Measurements from ENCODE around the gene USP34.
"Not testable (repeated sequence)": the region's sequence is repeated elsewhere in the genome, so short reads cannot be mapped to it uniquely, and the experiment has no call there.

USP34 gene

DNA sequence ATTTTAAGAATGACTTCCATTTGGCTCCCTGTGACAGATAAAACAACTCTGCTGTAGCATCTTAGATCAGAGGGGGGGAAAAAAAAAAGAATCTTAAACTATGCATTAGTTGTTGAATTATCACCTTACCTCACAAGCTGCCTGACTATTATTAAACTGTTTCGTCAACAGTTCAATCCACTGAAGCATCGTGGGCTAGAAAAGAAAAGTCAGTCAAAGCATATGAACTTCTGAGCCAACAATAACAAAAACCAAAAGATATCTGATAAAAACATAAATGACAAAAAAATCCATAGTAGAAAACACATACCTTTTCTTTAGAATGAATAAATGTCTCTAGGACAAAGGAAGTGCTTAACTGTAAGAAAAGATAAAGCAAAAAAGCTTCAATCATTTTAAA, 235.2 kb downstream of the USP34 start:
- DNase-seq = no peak

DNA sequence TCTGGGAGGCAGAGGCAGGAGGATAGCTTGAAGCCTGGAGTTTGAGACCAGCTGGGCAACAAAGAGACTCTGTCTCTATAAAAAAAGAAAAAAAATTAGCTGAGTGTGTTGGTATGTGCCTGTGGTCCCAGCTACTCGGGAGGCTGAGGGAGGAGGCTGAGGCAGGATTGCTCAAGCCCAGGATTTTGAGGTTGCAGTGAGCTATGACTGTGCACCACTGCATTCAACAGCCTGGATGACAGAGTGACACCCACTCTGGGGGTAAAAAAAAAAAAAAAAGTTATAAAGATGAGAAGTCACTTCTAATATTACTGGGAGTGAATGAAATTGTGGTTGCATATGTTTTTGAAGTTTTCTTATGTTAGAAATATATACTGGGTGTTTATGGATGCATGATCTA, 237.3 kb downstream of the USP34 start:
- DNase-seq = no peak

DNA sequence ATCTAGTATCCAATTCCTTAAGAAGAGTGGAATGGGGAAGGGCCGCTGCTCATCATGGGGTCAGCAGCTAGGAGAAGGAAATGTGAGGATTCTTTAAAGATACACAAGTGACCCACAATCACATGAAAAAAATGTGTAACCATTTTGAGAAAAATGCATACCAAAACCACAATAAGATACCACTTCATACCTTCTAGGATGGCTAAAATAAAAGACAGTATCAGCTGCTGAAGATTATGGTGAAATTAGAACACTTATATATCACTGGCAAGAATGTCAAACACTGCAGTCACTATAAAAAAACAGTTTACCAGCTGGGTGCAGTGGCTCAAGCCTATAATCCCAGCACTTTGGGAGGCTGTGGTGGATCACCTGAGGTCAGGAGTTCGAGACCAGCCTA, 241.0 kb downstream of the USP34 start:
- DNase-seq = no peak

DNA sequence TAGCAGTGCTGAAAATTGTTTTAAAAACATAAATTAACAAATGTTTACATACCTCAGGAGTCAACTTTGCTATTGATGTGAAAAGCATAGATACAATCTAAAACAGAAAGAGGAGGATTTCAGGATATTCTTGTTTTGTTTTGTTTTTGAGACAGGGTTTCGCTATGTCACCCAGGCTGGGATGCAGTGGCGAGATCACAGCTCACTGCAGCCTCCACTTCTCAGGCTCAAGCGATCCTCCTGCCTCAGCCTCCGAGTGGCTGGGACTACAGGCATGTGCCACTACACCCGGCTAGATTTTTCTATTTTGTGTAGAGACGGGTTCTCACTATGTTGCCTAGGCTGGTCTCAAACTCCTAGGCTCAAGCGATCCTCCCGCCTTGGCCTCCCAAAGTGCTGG, 248.3 kb downstream of the USP34 start:
- no peak for DNase-seq

DNA sequence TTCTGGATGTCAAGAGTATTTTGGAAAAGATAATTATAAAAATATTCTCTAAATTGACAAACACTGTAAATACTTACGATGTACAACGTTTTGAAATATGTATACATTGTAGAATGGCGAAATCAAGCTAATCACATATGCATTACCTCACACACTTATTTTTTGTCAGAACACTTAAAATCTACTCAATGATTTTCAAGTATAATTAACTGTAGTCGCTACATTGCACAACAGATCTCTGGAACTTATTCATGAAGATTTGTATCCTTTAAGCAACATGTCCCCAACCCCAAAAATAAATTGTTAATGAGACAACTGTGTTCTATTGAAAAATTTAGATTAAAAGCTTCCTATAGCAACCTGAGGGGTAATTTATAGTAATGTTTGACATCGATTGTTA, 249.1 kb downstream of the USP34 start:
- DNase-seq = no peak

DNA sequence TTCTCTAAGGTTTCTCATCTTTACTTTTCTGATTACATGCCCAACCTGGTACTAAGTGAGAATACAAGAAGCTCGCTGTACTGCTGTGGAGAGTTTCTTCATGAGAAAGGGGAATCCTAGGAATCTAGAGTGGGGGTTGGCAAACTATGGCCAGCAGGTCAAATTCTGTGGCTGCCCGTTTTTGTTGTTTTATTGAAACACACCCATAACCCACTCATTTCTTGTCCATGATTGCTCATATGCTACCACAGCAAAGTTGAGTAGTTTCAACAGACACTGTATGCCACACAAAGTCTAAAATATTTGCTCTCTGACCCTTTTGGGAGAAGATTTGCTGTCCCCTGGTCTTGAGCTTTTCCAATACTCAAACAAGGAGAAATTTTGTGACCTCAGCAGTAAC, 250.1 kb downstream of the USP34 start:
- no peak for DNase-seq

DNA sequence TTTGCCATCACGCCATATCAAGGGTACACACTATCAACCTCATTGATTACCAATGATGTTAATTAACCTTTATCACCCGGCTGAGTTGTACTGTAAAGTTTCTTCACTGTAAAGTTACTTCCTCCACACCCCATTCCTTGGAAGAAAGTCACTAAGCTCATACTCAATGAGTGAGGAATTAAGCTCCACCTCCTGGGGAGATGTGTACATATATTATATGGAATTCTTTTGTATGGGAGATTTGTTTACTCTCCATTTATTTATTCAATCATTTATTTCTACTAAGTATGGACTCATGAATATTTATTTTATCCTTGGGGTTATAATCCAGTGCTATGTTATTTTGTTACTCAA, 252.1 kb downstream of the USP34 start:
- DNase-seq = no peak

DNA sequence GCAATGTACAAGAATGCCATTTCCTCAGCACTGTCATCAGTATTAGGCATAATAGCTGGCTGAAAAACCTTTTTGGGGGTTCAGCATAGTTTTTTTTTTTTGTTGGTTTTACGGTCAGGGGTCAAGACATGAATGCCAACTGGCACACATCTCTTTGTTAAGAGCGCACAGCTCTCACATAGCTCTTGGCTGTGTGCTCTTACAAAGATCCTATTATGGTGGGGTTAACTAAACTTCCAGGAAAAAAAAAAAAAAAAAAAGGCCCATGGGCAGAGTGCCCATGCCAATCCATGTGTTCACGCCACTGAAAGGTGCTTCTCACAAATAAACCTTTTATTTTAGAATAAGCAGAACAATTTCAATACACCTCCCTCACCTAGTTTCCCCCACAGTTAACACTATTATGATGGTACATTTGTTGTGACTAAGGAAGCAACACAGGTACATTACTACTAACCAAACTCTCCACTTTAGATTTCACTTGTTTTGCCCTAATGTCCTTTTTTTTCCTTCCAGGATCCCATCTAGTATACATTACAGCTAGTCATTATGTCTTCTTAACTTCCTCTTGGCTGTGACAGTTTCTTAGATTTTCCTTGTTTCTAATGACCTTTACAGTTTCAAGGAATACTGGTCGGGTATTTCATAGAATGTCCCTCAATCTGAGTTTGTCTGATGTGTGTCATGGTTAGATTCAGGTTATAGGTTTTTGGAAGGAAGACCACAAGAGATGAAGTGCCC, 252.6 kb downstream of the USP34 start:
- DNase-seq = no peak

DNA sequence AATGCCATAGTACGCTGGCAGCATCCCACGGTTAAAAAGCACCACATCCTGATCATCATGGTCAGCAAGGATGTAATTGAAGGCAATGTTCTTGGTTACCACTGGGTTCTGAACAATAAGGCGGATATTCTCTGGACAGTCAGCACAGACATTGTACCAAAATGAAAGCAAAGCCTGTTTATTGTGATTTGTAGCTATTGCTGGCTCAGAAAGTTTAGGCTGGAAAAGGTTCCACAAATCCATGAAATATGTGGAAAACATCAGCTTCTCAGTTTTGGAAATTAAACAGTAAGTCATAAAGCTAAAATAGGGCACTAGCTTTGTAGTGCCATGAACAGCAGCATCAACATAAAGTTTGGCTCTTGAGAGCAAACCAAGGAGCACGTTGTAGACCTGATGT, 256.7 kb downstream of the USP34 start:
- no peak for DNase-seq

DNA sequence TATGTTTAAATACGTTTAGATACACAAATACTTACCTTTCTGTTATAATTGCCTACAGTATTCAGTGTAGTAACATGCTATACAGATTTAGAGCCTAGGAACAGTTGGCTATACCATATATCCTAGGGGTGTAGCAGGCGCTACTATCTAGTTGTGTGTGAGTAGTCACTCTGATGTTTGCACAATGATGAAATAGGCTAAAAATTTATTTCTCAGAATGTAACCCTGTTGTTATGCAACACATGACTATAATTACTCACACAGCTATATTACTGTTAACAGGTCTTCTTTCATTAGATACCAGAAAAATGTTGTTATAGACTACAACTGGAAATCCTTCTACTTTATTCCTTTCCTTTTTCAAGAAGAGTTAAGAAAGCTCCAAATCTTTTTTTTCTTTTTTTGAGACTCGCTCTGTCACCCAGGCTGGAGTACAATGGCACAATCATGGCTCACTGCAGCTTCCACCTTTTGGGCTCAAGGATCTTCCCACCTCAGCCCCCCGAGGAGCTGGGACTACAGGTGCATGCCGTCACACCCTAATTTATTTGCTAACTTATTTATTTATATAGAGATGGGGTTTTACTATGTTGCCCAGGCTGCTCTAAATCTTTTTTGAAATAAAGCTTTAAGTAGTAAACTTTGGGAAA, 260.4 kb downstream of the USP34 start:
- DNase-seq = no peak

DNA sequence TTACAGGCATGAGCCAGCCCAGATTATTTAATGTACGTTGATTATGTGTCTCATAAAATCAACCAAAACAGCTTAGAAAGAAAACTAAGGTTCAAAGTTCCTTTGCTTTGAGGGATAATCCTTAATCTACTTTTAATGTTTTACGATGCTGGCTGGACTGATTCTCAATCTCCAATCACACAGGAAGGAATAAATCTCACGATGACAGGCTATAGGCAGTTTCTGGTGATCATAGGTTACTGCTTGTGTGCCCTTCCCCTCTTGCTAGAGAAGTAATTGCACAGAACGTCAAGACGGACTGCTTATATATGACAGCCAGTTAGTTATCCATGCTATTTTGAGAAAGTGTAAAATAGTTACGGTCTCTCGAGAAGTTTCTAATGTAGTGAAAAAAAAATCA, 265.8 kb downstream of the USP34 start:
- no peak for DNase-seq

DNA sequence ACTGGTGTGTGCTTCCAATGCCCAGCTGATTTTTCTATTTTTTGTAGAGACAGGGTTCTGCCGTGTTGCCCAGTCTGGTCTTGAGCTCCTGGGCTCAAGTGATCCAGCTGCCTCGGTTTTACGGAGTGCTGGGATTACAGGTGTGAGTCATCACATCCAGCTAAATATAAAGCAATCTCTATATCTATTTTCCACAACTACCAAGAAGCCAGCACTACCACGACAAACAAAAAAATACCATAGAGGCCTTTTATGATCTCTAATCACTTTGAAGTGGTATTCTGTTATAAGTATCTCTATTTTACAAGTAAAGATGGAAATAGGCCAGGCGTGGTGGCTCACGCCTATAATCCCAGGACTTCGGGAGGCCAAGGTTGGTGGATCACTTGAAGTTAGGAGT, 274.2 kb downstream of the USP34 start:
- DNase-seq = no peak

DNA sequence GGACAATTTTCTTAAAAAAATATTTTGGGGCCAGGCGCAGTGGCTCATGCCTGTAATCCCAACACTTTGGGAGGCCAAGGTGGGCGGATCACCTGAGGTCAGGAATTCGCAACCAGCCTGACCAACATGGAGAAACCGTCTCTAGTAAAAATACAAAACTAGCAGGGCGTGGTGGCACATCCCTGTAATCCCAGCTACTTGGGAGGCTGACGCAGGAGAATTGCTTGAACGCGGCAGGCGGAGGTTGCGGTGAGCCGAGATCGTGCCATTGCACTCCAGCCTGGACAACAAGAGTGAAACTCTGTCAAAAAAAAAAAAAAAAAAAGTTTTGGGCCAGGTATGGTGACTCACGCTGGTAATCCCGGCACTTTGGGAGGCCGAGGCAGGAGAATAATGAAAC, 276.2 kb downstream of the USP34 start:
- DNase-seq = not testable (repeated sequence)

DNA sequence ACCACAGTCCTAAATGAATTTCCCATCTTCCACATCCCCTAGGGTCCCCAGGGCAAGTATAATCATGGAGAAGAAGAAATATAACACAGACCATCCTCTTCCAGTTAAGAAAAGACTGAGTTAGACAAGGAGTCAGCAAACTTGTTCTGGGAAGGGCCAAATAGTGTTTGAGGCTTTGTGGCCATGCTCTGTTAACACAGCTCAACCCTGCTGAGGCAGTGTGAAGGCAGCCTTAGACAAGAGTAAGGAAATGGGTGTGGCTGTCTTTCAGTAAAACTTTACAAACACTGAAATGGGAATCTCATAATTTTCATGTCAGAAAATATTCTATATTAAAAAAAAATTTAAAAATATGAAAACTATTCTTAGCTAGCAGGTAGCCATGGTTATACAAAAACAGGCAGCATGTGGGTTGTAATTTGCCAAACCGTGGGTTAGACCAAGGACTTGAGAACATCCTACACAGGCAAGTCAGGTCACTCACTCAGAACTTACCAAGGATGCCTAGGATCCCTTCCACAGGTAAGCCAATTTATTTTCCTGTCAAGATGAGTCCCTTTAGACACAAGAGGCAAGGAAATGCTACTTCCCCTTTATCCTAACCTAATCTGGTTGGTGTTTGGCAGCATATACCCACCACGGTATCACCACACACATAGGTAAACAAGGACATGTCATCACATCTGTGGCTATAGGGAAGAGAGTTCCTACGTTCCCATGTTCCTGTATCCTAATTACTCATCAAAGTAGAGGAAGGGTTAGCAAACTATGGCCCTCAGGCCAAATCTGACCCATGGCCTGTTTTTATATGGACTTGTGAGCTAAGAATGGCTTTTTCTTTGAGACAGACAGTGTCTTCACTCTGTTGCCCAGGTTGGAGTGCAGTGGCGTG, 277.0 kb downstream of the USP34 start:
- DNase-seq = no peak

DNA sequence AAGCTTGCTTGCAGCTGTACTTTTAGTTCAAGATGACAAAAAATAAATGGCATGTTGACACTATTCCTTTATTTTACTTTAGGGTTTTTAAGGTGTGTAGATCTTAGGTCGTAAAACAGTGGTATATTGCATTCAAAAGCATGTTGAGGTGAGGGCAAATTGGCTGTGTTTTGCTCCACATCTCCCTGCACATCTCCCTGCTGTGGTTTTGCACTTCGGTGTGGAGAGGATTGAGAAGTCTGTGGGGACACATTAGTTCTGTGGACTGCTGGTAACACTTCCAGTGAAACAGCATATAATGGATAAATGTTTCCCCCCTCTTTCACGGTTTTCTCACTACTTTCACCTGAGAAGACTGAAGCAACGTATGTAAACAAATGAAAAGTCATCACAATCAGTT, 283.8 kb downstream of the USP34 start:
- no peak for DNase-seq

DNA sequence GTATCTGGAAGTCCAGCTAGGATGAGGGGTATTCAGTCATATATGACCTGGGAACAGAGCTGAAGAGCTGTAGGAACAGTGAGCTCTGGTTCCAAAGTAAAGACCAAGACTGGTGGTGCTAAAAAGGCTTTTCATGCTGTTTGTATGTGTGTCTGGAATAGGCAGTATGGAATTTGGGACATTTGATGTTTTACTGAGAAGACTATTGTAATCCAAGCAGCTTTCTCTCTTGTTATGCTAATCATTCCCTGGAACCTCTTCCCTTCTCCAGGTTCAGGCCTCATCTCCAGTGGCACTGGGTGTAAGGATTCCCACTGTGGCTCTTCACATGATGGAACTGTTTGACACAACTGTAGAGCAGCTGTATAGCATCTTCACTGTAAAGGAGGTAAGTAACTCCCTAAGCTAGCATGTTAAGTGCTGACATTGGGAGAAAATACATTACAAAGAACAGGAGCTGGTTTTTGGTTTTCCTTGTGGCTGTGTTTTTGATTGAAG, 285.6 kb downstream of the USP34 start:
- no peak for DNase-seq

DNA sequence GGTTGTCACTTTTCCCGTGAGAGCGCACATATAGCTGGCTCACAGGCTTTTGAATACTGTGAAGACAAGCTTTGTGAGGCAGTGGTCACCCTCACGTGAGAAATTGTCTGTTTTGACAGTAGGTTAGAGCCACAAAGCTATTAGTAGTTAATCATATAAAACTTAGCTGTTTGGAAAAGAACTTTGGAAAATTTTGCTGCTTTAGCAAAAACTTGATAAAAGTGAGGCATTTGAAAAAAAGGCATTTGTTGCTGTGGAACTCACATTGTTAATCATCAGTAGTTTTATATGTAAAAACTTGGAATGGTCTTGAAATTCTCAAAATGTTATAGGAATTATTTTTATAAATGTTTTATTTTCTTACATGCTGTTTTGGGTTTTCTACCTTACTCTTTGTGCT, 286.6 kb downstream of the USP34 start:
- DNase-seq = no peak

DNA sequence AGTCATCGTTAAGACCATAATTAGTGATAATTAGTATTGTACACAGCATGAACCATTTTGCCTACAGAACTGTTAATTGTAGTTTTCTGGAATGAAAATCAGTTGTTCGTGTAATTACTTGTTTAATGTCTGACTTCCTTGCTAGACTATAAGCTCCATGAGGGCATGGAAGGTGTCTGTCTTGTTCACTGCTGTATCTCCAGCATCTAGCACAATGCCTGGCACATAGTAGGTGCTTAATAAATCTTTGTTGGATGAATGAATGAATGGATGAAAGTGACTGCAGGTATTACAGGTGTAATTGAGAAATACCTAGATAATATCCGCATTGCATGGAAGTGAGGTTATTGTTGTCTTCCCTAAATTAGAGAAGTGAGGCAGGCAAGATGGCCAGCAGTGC, 287.1 kb downstream of the USP34 start:
- no peak for DNase-seq

DNA sequence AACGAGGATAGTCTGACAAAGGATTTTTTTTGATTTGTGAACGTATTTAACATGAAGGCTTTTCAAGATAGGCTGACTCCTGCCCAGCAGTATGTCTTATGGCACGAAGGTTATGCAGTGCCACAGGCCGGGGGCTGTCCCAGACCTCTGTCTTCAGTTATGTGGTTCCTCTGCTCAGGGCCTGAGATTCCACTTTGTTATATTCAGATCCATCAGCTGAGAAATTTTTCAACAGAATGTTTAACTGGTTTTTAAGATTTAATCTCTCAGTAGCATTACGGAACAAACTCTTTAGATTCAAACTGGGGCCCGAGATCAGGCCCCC, 288.9 kb downstream of the USP34 start:
- DNase-seq = no peak

DNA sequence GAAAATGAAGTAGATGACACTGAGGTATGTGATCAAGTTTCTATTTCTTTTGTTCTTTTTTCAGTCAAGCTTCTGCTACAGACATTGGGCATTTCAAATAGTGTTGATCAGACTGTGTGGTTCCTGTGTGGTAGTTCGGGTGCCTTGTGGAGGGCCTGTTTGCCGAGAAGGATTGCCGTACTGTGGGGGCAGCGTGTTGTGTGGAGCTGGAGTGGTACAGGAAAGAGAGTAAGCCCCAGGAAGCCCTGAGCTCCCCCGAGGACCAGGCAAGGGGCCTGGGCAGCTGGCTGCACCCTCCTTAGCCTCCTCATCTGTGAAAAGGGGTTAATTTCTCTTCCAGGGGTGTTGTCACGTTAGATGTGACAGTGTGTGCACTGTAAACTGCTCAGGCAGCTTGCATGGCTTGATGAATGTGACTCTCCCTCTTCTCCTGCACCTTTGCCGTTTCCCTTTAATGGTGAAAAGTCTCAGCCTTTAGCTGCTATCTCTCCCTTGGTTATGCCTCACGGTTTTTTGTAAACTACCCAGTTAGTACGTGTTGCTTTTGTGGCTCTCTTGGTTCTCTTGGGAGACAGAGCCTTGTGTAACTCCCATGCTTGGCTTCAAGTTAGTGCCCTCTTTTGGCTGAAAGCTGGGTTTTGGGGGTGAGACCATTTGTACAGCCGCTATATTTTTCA, 289.4 kb downstream of the USP34 start:
- DNase-seq = no peak

DNA sequence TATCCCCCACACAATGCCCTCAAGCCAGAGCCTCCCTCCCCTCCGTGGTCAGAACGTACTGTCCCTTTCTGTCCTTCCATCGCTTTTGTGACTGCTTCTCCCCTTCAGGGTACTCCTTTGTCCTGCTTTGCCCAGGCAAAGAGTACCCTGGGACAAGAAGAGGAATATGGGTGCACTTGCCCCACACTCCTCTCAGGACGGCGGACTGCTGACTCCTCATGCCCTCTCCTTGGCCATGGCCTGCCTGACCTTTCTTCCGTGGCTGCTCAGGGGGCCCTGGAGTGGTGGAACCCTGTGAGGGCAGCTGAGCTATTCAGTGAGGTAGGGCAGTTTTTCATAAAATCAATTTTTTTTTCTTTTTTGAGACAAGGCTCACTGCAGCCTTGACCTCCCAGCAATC, 290.2 kb downstream of the USP34 start:
- no peak for DNase-seq

DNA sequence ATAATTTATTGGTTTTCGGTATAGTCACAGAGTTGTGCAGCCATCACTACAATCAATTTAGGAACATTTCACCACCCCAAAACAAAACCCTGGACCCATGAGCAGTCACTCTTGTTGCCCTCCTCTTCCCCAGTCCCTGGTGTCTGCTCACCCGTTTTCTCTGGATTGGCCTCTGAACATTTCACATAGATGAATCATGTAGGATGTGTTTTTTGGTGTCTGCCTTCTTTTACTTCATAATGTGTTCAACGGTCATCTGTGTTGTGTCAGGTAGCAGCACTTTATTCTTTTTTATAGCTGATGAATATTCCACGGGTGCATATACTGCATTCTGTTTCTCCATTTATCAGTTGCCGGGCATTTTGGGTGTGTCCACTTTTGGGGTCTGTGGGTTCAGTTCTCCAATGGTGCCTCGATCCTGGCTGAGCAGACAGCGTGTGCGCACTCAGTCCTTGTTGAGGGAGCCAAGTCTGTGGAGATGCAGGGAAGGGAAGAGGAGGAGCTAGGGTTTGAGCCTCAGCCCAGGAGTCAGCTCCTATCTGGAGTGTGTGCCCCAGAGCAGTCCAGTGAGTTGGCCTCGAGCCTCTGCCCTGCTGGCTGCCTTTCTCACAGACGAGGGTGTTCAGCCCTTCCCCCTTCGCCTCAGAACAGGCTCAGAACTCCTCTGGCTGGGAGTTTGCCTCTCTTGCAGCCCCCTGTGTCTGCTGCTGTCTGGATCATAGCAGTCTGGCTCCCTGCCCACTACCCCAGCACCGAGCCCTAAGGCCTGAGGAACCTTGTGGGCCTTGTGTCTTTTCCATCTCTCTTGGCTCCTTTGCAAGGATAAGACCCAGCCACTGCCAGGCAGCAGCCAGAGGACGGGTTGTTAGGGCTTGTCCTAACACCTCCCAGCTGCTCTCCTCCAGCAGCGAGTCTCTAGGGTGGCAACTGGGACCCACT, 290.9 kb downstream of the USP34 start:
- no peak for DNase-seq
